Measurements from ENCODE around the gene DLG2. TPM values are rescaled to one million over a fixed set of nuclear protein-coding genes. Genes with fewer than 3 reads are reported as not detected.

DLG2 gene
- total and polyA plus RNA-seq, 2 of the 4 experiments (the other 2 are of a cell fraction), result 0.31 to 0.36 TPM

DNA sequence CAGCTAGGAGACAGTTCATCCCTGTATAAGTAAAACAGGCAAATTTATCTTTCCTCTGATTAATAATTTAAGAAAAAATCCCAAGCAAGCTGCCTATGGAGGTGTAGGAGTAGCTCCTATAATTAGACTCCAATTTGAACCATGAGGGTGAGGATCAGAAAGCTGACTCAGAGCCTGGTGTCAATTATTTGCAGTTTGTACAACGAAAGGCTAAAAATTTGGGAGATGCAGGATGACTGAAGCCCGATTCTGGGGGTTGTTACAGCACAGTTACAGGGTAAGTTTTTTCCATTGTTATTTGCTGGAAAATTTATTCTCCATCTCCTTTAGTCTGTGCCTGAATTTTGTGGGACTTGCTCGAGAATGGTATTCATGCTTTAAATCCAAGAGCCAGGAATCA is 1981.6 kb downstream of the DLG2 start:
- Histone ChIP-seq H4K91ac (ENCODE audit: insufficient read depth, low read depth, low read length) (no peak overlapping the region), H3K27me3 (ENCODE audit: control insufficient read depth, insufficient read depth, low read length) (peaks cover 1% of the 10 kb centered on the region; the same call in 1 of the 2 replicates), H2AK5ac (ENCODE audit: low read depth, low read length) (no peak overlapping the region), H3K9ac (ENCODE audit: low read depth, low read length) (no peak overlapping the region), H3K36me3 (ENCODE audit: control insufficient read depth, insufficient read depth, low read length) (no peaks in the 10 kb centered on the region), H3K18ac (ENCODE audit: low read depth, low read length) (no peak overlapping the region), H3K4me1 (ENCODE audit: control insufficient read depth, insufficient read depth, low read length) (no peaks in the 10 kb centered on the region), H4K20me1 (ENCODE audit: insufficient read depth, low read length) (no peaks in the 10 kb centered on the region), H3K4me2 (ENCODE audit: low read depth, low read length) (no peak overlapping the region), H2AK9ac (replicated peaks; ENCODE audit: low read depth, low read length, poor library complexity) (no peak overlapping the region), H3K27ac (ENCODE audit: insufficient read depth, low read length) (no peak overlapping the region), H3K23ac (ENCODE audit: low read depth, low read length) (no peak overlapping the region), H3K14ac (replicated peaks; ENCODE audit: low read depth, low read length) (no peak overlapping the region), H4K5ac (ENCODE audit: low read depth, low read length) (no peak overlapping the region), H2BK5ac (ENCODE audit: low read depth, low read length, poor library complexity, severe bottlenecking) (no peak overlapping the region), H3K79me1 (ENCODE audit: low read depth in 1 of 2, low read length in 2 of 2) (no peaks in the 10 kb centered on the region), H3K9me1 (ENCODE audit: insufficient read depth, low read length) (no peaks in the 10 kb centered on the region), H2BK20ac (ENCODE audit: low read depth, low read length) (no peak overlapping the region), H2BK15ac (ENCODE audit: low read depth, low read length) (no peak overlapping the region), H3K4me3 (ENCODE audit: insufficient read depth, low read depth, low read length) (no peak overlapping the region), H2BK120ac (ENCODE audit: low read depth, low read length) (no peak overlapping the region), H2AFZ (replicated peaks; ENCODE audit: low read length, poor library complexity) (no peak overlapping the region), H3K9me3 (ENCODE audit: control insufficient read depth, insufficient read depth, low read length) (no peaks in the 10 kb centered on the region), H4K8ac (ENCODE audit: low read depth in 2 of 2, low read length in 2 of 2) (no peak overlapping the region), H3K4ac (ENCODE audit: low read depth, low read length) (no peak overlapping the region), H3K56ac (ENCODE audit: extremely low read depth, insufficient read depth, low read length) (no peak overlapping the region)
- ATAC-seq (ENCODE audit: low read depth) (no peak), DNase-seq (no peak)
- TF ChIP-seq SMC3 (IDR thresholded peaks at IDR 0.05; ENCODE audit: low read depth, low read length) (no peak), MXI1 (IDR thresholded peaks at IDR 0.05; ENCODE audit: borderline replicate concordance, low read depth, low read length) (no peak), FOS (IDR thresholded peaks at IDR 0.05; ENCODE audit: low read depth, low read length) (no peak), MAZ (IDR thresholded peaks at IDR 0.05; ENCODE audit: borderline replicate concordance, low read depth, low read length) (no peak), MAFK (IDR thresholded peaks at IDR 0.05; ENCODE audit: low read depth, low read length) (no peak), RFX5 (IDR thresholded peaks at IDR 0.05; ENCODE audit: low read depth, low read length) (no peak), CHD1 (IDR thresholded peaks at IDR 0.05; ENCODE audit: low read depth, low read length) (no peak)
- TF ChIP-seq, protein P1, sequence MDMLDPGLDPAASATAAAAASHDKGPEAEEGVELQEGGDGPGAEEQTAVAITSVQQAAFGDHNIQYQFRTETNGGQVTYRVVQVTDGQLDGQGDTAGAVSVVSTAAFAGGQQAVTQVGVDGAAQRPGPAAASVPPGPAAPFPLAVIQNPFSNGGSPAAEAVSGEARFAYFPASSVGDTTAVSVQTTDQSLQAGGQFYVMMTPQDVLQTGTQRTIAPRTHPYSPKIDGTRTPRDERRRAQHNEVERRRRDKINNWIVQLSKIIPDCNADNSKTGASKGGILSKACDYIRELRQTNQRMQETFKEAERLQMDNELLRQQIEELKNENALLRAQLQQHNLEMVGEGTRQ (IDR thresholded peaks at IDR 0.05; ENCODE audit: low read depth, low read length), result no peak
- TF ChIP-seq, protein P2, sequence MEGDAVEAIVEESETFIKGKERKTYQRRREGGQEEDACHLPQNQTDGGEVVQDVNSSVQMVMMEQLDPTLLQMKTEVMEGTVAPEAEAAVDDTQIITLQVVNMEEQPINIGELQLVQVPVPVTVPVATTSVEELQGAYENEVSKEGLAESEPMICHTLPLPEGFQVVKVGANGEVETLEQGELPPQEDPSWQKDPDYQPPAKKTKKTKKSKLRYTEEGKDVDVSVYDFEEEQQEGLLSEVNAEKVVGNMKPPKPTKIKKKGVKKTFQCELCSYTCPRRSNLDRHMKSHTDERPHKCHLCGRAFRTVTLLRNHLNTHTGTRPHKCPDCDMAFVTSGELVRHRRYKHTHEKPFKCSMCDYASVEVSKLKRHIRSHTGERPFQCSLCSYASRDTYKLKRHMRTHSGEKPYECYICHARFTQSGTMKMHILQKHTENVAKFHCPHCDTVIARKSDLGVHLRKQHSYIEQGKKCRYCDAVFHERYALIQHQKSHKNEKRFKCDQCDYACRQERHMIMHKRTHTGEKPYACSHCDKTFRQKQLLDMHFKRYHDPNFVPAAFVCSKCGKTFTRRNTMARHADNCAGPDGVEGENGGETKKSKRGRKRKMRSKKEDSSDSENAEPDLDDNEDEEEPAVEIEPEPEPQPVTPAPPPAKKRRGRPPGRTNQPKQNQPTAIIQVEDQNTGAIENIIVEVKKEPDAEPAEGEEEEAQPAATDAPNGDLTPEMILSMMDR (conservative IDR thresholded peaks at IDR 0.05; ENCODE audit: low read depth, low read length), result no peak
- dilution Hi-C loops (cut with HindIII; ENCODE audit: low sequenced_read_pairs, unreplicated experiment), result no loop called here
- BruUV-seq (replicated peaks), result no TSS peak
- ChIA-PET CTCF (interaction anchor here (0.5 kb wide), 1 partner anchor 36 kb away, joined by 3 read pairs; no protein-coding TSS in a partner anchor), POLR2A (ENCODE audit: unreplicated experiment) (no interaction called here)
- WGBS, 2 experiments (ENCODE audit: extremely low coverage in 2 of 2, insufficient read length in 1 of 2), result 50% methylated on average over 1 of the region's 3 CpGs; no CpG with 5 or more reads in 1 of the 2 experiments
- in situ Hi-C loops (cut with MboI; ENCODE audit: low sequenced_read_pairs), result no loop called here
- intact Hi-C loops (cut with micrococcal nuclease), result no loop called here

Measured in IMR-90 (cell line).